PC-3 (cell line): Measurements from ENCODE around the gene SLC26A11. TPM values are rescaled to one million over a fixed set of nuclear protein-coding genes. Genes with fewer than 3 reads are reported as not detected.
A peak's percentile ranks its signal among the peaks of the same experiment; 100 is the strongest.

ENCODE experiments used
- ATAC-seq: fragments of 200-7000 bp; cut with Tn5 transposase; 2 replicates; pipeline ENCODE4 v1.9.1; 2020; ENCODE audit warnings: mild to moderate bottlenecking, moderate library complexity
- BruUV-seq: library from RNA; stranded (reverse); fragments of 400-500 nt; replicated peaks from 2 replicates; lab custom pipeline; 2021; lab: Mats Ljungman, UMichigan
- CTCF ChIA-PET: fragments of 300-600 bp; sonication (Branson Sonifier 250); formaldehyde crosslinking; loops from one replicate; lab custom pipeline; 2022; ENCODE audit warnings: antibody characterized with exemption; lab: Charles Lee
- POLR2A ChIA-PET: fragments of 300-600 bp; sonication (Branson Sonifier 250); formaldehyde crosslinking; loops from one replicate; lab custom pipeline; 2022; ENCODE audit warnings: antibody characterized with exemption; ENCODE audit not compliant: unreplicated experiment; lab: Charles Lee
- DNase-seq: peaks from one replicate; pipeline ENCODE4 v3.0.0-alpha.2; 2015
- H2AFZ ChIP-seq: fragments of 300-600 bp; sonication (generic); 2 replicates; pipeline ENCODE4 v1.6.0; 2016; ENCODE audit warnings: antibody characterized with exemption, low read length
- H3F3A ChIP-seq: fragments of 300-600 bp; sonication (generic); one replicate; pipeline ENCODE4 v1.6.0; 2017; ENCODE audit warnings: antibody characterized with exemption, low read length, control low read depth, mild to moderate bottlenecking; ENCODE audit not compliant: unreplicated experiment
- H3K27ac ChIP-seq: fragments of 300-600 bp; sonication (generic); 2 replicates; pipeline ENCODE4 v1.5.1; 2016; ENCODE audit warnings: mild to moderate bottlenecking, low read length
- H3K27me3 ChIP-seq: fragments of 300-600 bp; sonication (generic); 2 replicates; pipeline ENCODE4 v1.6.1; 2016; ENCODE audit warnings: low read length, mixed read lengths
- H3K36me3 ChIP-seq: fragments of 300-600 bp; sonication (generic); 2 replicates; pipeline ENCODE4 v1.6.1; 2016; ENCODE audit warnings: low read depth, mixed run types, low read length, mixed read lengths
- H3K4me1 ChIP-seq: fragments of 300-600 bp; sonication (generic); 2 replicates; pipeline ENCODE4 v1.5.1; 2016; ENCODE audit warnings: low read length; ENCODE audit not compliant: insufficient read depth
- H3K4me2 ChIP-seq: fragments of 300-600 bp; sonication (generic); 2 replicates; pipeline ENCODE4 v1.6.0; 2016; ENCODE audit warnings: low read length
- H3K4me3 ChIP-seq: fragments of 300-600 bp; sonication (generic); 2 replicates; pipeline ENCODE4 v1.5.1; 2016; ENCODE audit warnings: mild to moderate bottlenecking, low read length, mixed read lengths
- H3K79me2 ChIP-seq: fragments of 300-600 bp; sonication (generic); 2 replicates; pipeline ENCODE4 v1.6.1; 2017; ENCODE audit warnings: low read length, mixed read lengths
- H3K9ac ChIP-seq: fragments of 300-600 bp; sonication (generic); 2 replicates; pipeline ENCODE4 v1.6.0; 2016; ENCODE audit warnings: mild to moderate bottlenecking, low read length
- H3K9me2 ChIP-seq: fragments of 300-600 bp; sonication (generic); replicated peaks from 2 replicates; pipeline ENCODE4 v1.6.1; 2016; ENCODE audit warnings: mixed run types, low read length, mixed read lengths
- H3K9me3 ChIP-seq: fragments of 300-600 bp; sonication (generic); 2 replicates; pipeline ENCODE4 v1.6.1; 2016; ENCODE audit warnings: low read length, mixed read lengths
- H4K20me1 ChIP-seq: fragments of 300-600 bp; sonication (generic); 2 replicates; pipeline ENCODE4 v1.6.1; 2016; ENCODE audit warnings: low read length, mixed read lengths
- CTCF ChIP-seq: fragments of 300-600 bp; sonication (generic); conservative IDR thresholded peaks from 2 replicates; pipeline ENCODE4 v1.5.1; 2017; ENCODE audit warnings: antibody characterized with exemption, low read depth, mild to moderate bottlenecking, low read length
- EZH2 ChIP-seq: fragments of 300-600 bp; sonication (generic); IDR thresholded peaks from one replicate; pipeline ENCODE4 v1.6.1; 2017; ENCODE audit warnings: antibody characterized with exemption, mild to moderate bottlenecking, low read length; ENCODE audit not compliant: unreplicated experiment
- EZH2phosphoT487 ChIP-seq: fragments of 300-600 bp; sonication (generic); IDR thresholded peaks from 2 replicates; pipeline ENCODE4 v1.6.1; 2018; ENCODE audit warnings: mild to moderate bottlenecking, antibody characterized with exemption, low read length, borderline replicate concordance
- intact Hi-C: fragments of 100-400 bp; cut with micrococcal nuclease; formaldehyde crosslinking; loops from 2 replicates; pipeline ENCODE4 v1.9.0; 2023
- total RNA-seq: library from RNA; depleted of rRNA; stranded (reverse); fragments of >200 nt; gene quantifications from 2 replicates; pipeline ENCODE4 v1.2.3, GENCODE V29; 2014

Gene SLC26A11
- total RNA-seq, 1 experiment from 2014 or later: 18.4 TPM

- Histone ChIP-seq H3K4me3 (no peak overlapping the region), H3K9me3 (no peaks in the 10 kb centered on the region), H4K20me1 (no peaks in the 10 kb centered on the region), H3K79me2 (no peaks in the 10 kb centered on the region), H3K9me2 (no peaks in the 10 kb centered on the region), H3K27ac (no peak overlapping the region), H3K27me3 (no peaks in the 10 kb centered on the region), H3K4me2 (no peak overlapping the region), H3K36me3 (no peaks in the 10 kb centered on the region), H2AFZ (no peak overlapping the region), H3F3A (no peaks in the 10 kb centered on the region), H3K9ac (no peak overlapping the region), H3K4me1 (peaks cover 13% of the 10 kb centered on the region)
- ATAC-seq: no peak
- TF ChIP-seq EZH2phosphoT487 (no peak), CTCF (no peak), EZH2 (no peak)
- CTCF ChIA-PET: no interaction called here
- intact Hi-C loops: no loop called here
- no peak for DNase-seq
- BruUV-seq: no TSS peak
- POLR2A ChIA-PET: no interaction called here
These were observed 35.9 kb upstream of the SLC26A11 start for GRCh38 chr17:80184423-80184714.

- no peak overlapping the region for H3K27ac ChIP-seq
- H3K4me3 ChIP-seq: no peak overlapping the region
- ATAC-seq (no peak), DNase-seq (no peak)
- no peak overlapping the region for H3K4me2 ChIP-seq
- H3K9ac ChIP-seq: no peak overlapping the region
- no peaks in the 10 kb centered on the region for H3F3A ChIP-seq
- TF ChIP-seq EZH2 (no peak), CTCF (no peak), EZH2phosphoT487 (no peak)
- H2AFZ ChIP-seq: no peak overlapping the region
- H3K36me3 ChIP-seq: no peaks in the 10 kb centered on the region
- intact Hi-C loops: no loop called here
- CTCF ChIA-PET: no interaction called here
- no peaks in the 10 kb centered on the region for H3K9me3 ChIP-seq
- peaks cover 13% of the 10 kb centered on the region for H3K4me1 ChIP-seq
- no peaks in the 10 kb centered on the region for H4K20me1 ChIP-seq
- BruUV-seq: no TSS peak
- H3K79me2 ChIP-seq: no peaks in the 10 kb centered on the region
- no peaks in the 10 kb centered on the region for H3K27me3 ChIP-seq
- POLR2A ChIA-PET: no interaction called here
- H3K9me2 ChIP-seq: no peaks in the 10 kb centered on the region
These were observed 34.3 kb upstream of the SLC26A11 start for GRCh38 chr17:80185968-80186367.

GRCh38 chr17:80187090-80187489 is 33.1 kb upstream of the SLC26A11 start:
- Histone ChIP-seq H3K36me3 (no peaks in the 10 kb centered on the region), H3F3A (no peaks in the 10 kb centered on the region), H3K27me3 (no peaks in the 10 kb centered on the region), H3K4me2 (peak overlapping the region; percentile 86), H3K27ac (peak overlapping the region; percentile 54), H3K9me3 (no peaks in the 10 kb centered on the region), H3K9me2 (no peaks in the 10 kb centered on the region), H3K4me3 (peak overlapping the region; percentile 66), H4K20me1 (no peaks in the 10 kb centered on the region), H3K4me1 (peaks cover 13% of the 10 kb centered on the region), H3K79me2 (no peaks in the 10 kb centered on the region), H2AFZ (peak overlapping the region; percentile 90), H3K9ac (peak overlapping the region; percentile 45)
- DNase-seq: peak; percentile 71
- POLR2A ChIA-PET: interaction anchor here (0.6 kb wide), 1 partner anchor 576 kb away, joined by 12 read pairs; no protein-coding TSS in a partner anchor
- peak; percentile 77 for ATAC-seq
- BruUV-seq: no TSS peak
- intact Hi-C loops: no loop called here
- no peak for TF ChIP-seq EZH2
- TF ChIP-seq EZH2phosphoT487: no peak
- no peak for TF ChIP-seq CTCF
- CTCF ChIA-PET: interaction anchor here (0.6 kb wide), 1 partner anchor 86 kb away, joined by 4 read pairs; the partner anchor contains the start of gene GAA
